A549 (cell line): ENCODE data around the gene ADH4. TPM values are rescaled to one million over a fixed set of nuclear protein-coding genes. Genes with fewer than 3 reads are reported as not detected.

Experiments used
- ATAC-seq, 2 experiments: fragments of 200-7000 bp in 1 of 2; fragments of >200 bp in 1 of 2; cut with Nextera tagmentation in 1 of 2; cut with Tn5 transposase in 1 of 2; 3 replicates each; pipeline versions ENCODE4 v1.8.0 to v1.9.1; 2018 to 2020; ENCODE audit warnings: mild to moderate bottlenecking in 1 of 2, moderate library complexity in 1 of 2
- CTCF ChIA-PET: fragments of 300-600 bp; sonication (Branson Sonifier 250); formaldehyde crosslinking; extraction: SDS; loops from one replicate; lab custom pipeline; 2021; ENCODE audit warnings: antibody characterized with exemption, inconsistent platforms; lab: Yijun Ruan, JAX
- POLR2A ChIA-PET: fragments of 350-600 bp; formaldehyde crosslinking; extraction: SDS; loops from one replicate; lab custom pipeline; 2021; ENCODE audit warnings: antibody characterized with exemption, inconsistent platforms; lab: Yijun Ruan, JAX
- DNase-seq, 2 experiments: peaks; one replicate each; pipeline versions ENCODE4 v3.0.0 to v3.0.0-alpha.2; 2011 to 2016; ENCODE audit warnings: low read depth in 1 of 2, low spot score in 1 of 2
- FAIRE-seq: peaks from 2 replicates; lab custom pipeline; 2011; peaks lifted over from hg19 to GRCh38; lab: Jason Lieb, UNC
- H3K27ac ChIP-seq, 2 experiments: fragments of >200 bp; sonication (Bioruptor Twin); formaldehyde crosslinking; 3 replicates each; pipeline ENCODE4 v1.5.1; 2016 to 2017
- H3K4me1 ChIP-seq: fragments of >200 bp; sonication (Bioruptor Twin); formaldehyde crosslinking; 3 replicates; pipeline ENCODE4 v1.6.1; 2016
- H3K4me2 ChIP-seq: fragments of >200 bp; sonication (Bioruptor Twin); formaldehyde crosslinking; 3 replicates; pipeline ENCODE4 v1.6.1; 2016
- H3K4me3 ChIP-seq: fragments of >200 bp; sonication (Bioruptor Twin); formaldehyde crosslinking; 3 replicates; pipeline ENCODE4 v1.5.1; 2016
- H3K9me3 ChIP-seq: fragments of >200 bp; sonication (Bioruptor Twin); formaldehyde crosslinking; 3 replicates; pipeline ENCODE4 v1.6.1; 2016
- ATOH8 ChIP-seq: fragments of 250-450 bp; sonication (Bioruptor Pico); IDR thresholded peaks from 2 replicates; pipeline ENCODE4 v1.5.0; 2020; ENCODE audit warnings: low read depth, mild to moderate bottlenecking, moderate library complexity
- BCL3 ChIP-seq: fragments of >200 bp; sonication (Bioruptor Twin); formaldehyde crosslinking; IDR thresholded peaks from 3 replicates; pipeline ENCODE4 v1.6.1; 2016
- CEBPB ChIP-seq, 2 experiments: fragments of >200 bp in 1 of 2; sonication (Bioruptor Twin) in 1 of 2; formaldehyde crosslinking in 1 of 2; IDR thresholded peaks; 2 replicates each; pipeline ENCODE4 v1.6.1; 2012 to 2016
- CTCF ChIP-seq: fragments of >200 bp; sonication (Bioruptor Twin); formaldehyde crosslinking; IDR thresholded peaks from 3 replicates; pipeline ENCODE4 v1.5.1; 2016
- EHF ChIP-seq: fragments of 250-450 bp; sonication (Bioruptor Pico); IDR thresholded peaks from 2 replicates; pipeline ENCODE4 v1.5.0; 2020; ENCODE audit warnings: mild to moderate bottlenecking
- EHMT2 ChIP-seq: fragments of 200-600 bp; sonication (generic); IDR thresholded peaks from 2 replicates; pipeline ENCODE4 v1.6.1; 2016; ENCODE audit warnings: antibody characterized with exemption, low read depth, mild to moderate bottlenecking, moderate library complexity
- ELK1 ChIP-seq: fragments of 150-350 bp; IDR thresholded peaks from 2 replicates; pipeline ENCODE4 v1.6.1; 2014; ENCODE audit warnings: low read depth, mild to moderate bottlenecking, low read length
- ESRRA ChIP-seq: fragments of 150-350 bp; IDR thresholded peaks from 2 replicates; pipeline ENCODE4 v1.6.1; 2014; ENCODE audit warnings: mild to moderate bottlenecking, low read length, borderline replicate concordance
- FOSB ChIP-seq: fragments of 250-450 bp; sonication (Bioruptor Pico); IDR thresholded peaks from 2 replicates; pipeline ENCODE4 v1.5.0; 2020; ENCODE audit warnings: mild to moderate bottlenecking, moderate library complexity
- FOXS1 ChIP-seq: fragments of 250-450 bp; sonication (Bioruptor Pico); IDR thresholded peaks from 2 replicates; pipeline ENCODE4 v1.5.0; 2020; ENCODE audit warnings: mild to moderate bottlenecking, moderate library complexity
- GATA3 ChIP-seq: IDR thresholded peaks from 2 replicates; pipeline ENCODE4 v1.6.1; 2012; ENCODE audit warnings: borderline replicate concordance
- HDAC2 ChIP-seq: fragments of 200-600 bp; sonication (generic); IDR thresholded peaks from 2 replicates; pipeline ENCODE4 v1.6.1; 2016
- HOXA7 ChIP-seq: fragments of 250-450 bp; sonication (Bioruptor Pico); IDR thresholded peaks from 2 replicates; pipeline ENCODE4 v1.5.0; 2020; ENCODE audit warnings: mild to moderate bottlenecking, moderate library complexity
- JUN ChIP-seq, 2 experiments: fragments of >200 bp; sonication (Bioruptor Twin); formaldehyde crosslinking; IDR thresholded peaks; 2 replicates in 1 of 2; 3 replicates in 1 of 2; pipeline ENCODE4 v1.6.1; 2016 to 2017
- KDM1A ChIP-seq: fragments of 200-600 bp; sonication (generic); IDR thresholded peaks from 2 replicates; pipeline ENCODE4 v1.6.1; 2016; ENCODE audit warnings: low read depth, mild to moderate bottlenecking
- MAFK ChIP-seq: fragments of 450-650 bp; IDR thresholded peaks from 2 replicates; pipeline ENCODE4 v1.6.1; 2014; ENCODE audit not compliant: partially characterized antibody
- NPAS2 ChIP-seq: fragments of 250-450 bp; sonication (Bioruptor Pico); IDR thresholded peaks from 2 replicates; pipeline ENCODE4 v1.8.0; 2022; ENCODE audit warnings: mild to moderate bottlenecking, moderate library complexity, borderline replicate concordance
- NR3C1 ChIP-seq: fragments of >200 bp; sonication (Bioruptor Twin); formaldehyde crosslinking; IDR thresholded peaks from 3 replicates; pipeline ENCODE4 v1.6.1; 2017
- PBX3 ChIP-seq: IDR thresholded peaks from 2 replicates; pipeline ENCODE4 v1.6.1; 2012
- PHF8 ChIP-seq: fragments of 200-600 bp; sonication (generic); IDR thresholded peaks from 2 replicates; pipeline ENCODE4 v1.6.1; 2016; ENCODE audit warnings: low read depth, mild to moderate bottlenecking, antibody characterized with exemption, moderate library complexity, borderline replicate concordance
- POLR2AphosphoS2 ChIP-seq: conservative IDR thresholded peaks from 2 replicates; pipeline ENCODE4 v1.6.1; 2012; ENCODE audit warnings: low read length, improper control_type of control experiment, inconsistent platforms
- RAD21 ChIP-seq, 2 experiments: fragments of >200 bp in 1 of 2; sonication (Bioruptor Twin) in 1 of 2; formaldehyde crosslinking in 1 of 2; IDR thresholded peaks in 1 of 2; conservative IDR thresholded peaks in 1 of 2; 2 replicates in 1 of 2; 3 replicates in 1 of 2; pipeline ENCODE4 v1.6.1; 2012 to 2018; ENCODE audit warnings: inconsistent platforms in 1 of 2
- RNF2 ChIP-seq: fragments of 200-600 bp; sonication (generic); IDR thresholded peaks from 2 replicates; pipeline ENCODE4 v1.6.1; 2016; ENCODE audit warnings: low read depth, mild to moderate bottlenecking, antibody characterized with exemption, moderate library complexity, borderline replicate concordance
- SREBF2 ChIP-seq: fragments of 450-650 bp; IDR thresholded peaks from 2 replicates; pipeline ENCODE4 v1.6.1; 2014; ENCODE audit warnings: mild to moderate bottlenecking, moderate library complexity
- TP53 ChIP-seq: fragments of 250-450 bp; sonication (Bioruptor Pico); IDR thresholded peaks from 2 replicates; pipeline ENCODE4 v1.5.0; 2021; ENCODE audit warnings: mild to moderate bottlenecking, moderate library complexity
- USF2 ChIP-seq: fragments of 450-650 bp; IDR thresholded peaks from 2 replicates; pipeline ENCODE4 v1.6.1; 2014; ENCODE audit warnings: antibody characterized with exemption
- ZFP36 ChIP-seq: fragments of 450-650 bp; IDR thresholded peaks from 2 replicates; pipeline ENCODE4 v1.6.1; 2014; ENCODE audit warnings: borderline replicate concordance; ENCODE audit not compliant: partially characterized antibody
- ZSCAN20 ChIP-seq: fragments of 250-450 bp; sonication (Bioruptor Pico); IDR thresholded peaks from 2 replicates; pipeline ENCODE4 v1.8.0; 2022; ENCODE audit warnings: mild to moderate bottlenecking, moderate library complexity
- WGBS: methylation state at CpG from one replicate; pipeline ENCODE4 v1.1.6; 2017; ENCODE audit errors: missing lambda C conversion rate; 5-methylcytosine and 5-hydroxymethylcytosine counted together
- polyA plus RNA-seq, 4 experiments: library from polyadenylated mRNA; depleted of rRNA in 3 of 4; stranded (reverse); fragments of >200 nt; fragmentation: RNase III in 1 of 4; extraction: RNeasy Plus Mini Kit Qiagen cat#74134 plus additional on column Dnase treatment in 1 of 4; gene quantifications; 2 replicates in 3 of 4; 3 replicates in 1 of 4; pipeline ENCODE4 v1.2.3, GENCODE V29; 2011 to 2017

The ADH4 gene
- polyA plus RNA-seq, 2 of the 4 experiments (the other 2 are of a cell fraction) = 0.16 TPM; not detected in 1

- no peaks in the 10 kb centered on the region for H3K4me1 ChIP-seq
- CTCF ChIA-PET = no interaction called here
- 44% methylated on average over 4 of the region's 4 CpGs for WGBS
Observed at GRCh38 chr4:99154658-99155342, 10.7 kb upstream of the ADH4 start.

GRCh38 chr4:99151995-99152394, 7.9 kb upstream of the ADH4 start:
- no peak overlapping the region for H3K27ac ChIP-seq
- ChIA-PET POLR2A (no interaction called here), CTCF (no interaction called here)
- H3K4me2 ChIP-seq = no peak overlapping the region
- WGBS = 0% methylated on average over 1 of the region's 1 CpG
- TF ChIP-seq HOXA7 (no peak), CEBPB (IDR thresholded peaks at IDR 0.05) (no peak), EHF (CRISPR knock-in tag) (no peak), ZSCAN20 (no peak), HDAC2 (no peak), CTCF (no peak), KDM1A (no peak), POLR2AphosphoS2 (no peak), FOSB (no peak), JUN (IDR thresholded peaks at IDR 0.05) (no peak), TP53 (CRISPR knock-in tag) (no peak), ESRRA (no peak), PBX3 (no peak), ELK1 (no peak), NPAS2 (CRISPR knock-in tag) (no peak), EHMT2 (no peak), ZFP36 (no peak), FOXS1 (CRISPR knock-in tag) (no peak), MAFK (no peak)
- DNase-seq (no peak), FAIRE-seq (no peak), ATAC-seq (no peak)
- H3K4me3 ChIP-seq = no peak overlapping the region
- no peaks in the 10 kb centered on the region for H3K9me3 ChIP-seq
- H3K4me1 ChIP-seq = no peaks in the 10 kb centered on the region

More at GRCh38 chr4:99154658-99155342, 10.7 kb upstream of the ADH4 start:
- Histone ChIP-seq H3K4me2 (no peak overlapping the region), H3K27ac (no peak overlapping the region), H3K4me3 (no peak overlapping the region), H3K9me3 (no peaks in the 10 kb centered on the region)
- DNase-seq (no peak), ATAC-seq (no peak), FAIRE-seq (no peak)
- TF ChIP-seq FOSB = no peak
- no peak for TF ChIP-seq ESRRA
- no peak for TF ChIP-seq NPAS2 (CRISPR knock-in tag)
- no peak for TF ChIP-seq SREBF2
- TF ChIP-seq RAD21 (conservative IDR thresholded peaks at IDR 0.05 in 1 of 2, IDR thresholded peaks at IDR 0.05 in 1 of 2) = no peak
- no peak for TF ChIP-seq POLR2AphosphoS2
- TF ChIP-seq NR3C1 = no peak
- TF ChIP-seq RNF2 = no peak
- TF ChIP-seq ATOH8 (CRISPR knock-in tag) = no peak
- no peak for TF ChIP-seq BCL3
- no peak for TF ChIP-seq GATA3
- TF ChIP-seq PHF8 = no peak
- no peak for TF ChIP-seq USF2
- POLR2A ChIA-PET = no interaction called here
